ENCODE results near the gene ZNF552.
"Not testable (repeated sequence)": the region's sequence is repeated elsewhere in the genome, so short reads cannot be mapped to it uniquely, and the experiment has no call there.

Gene ZNF552

GRCh38 chr19:57819475-57820148 is 4.9 kb upstream of the ZNF552 start:
- Histone ChIP-seq H3K4me3 (ENCODE audit: low read length) (peak overlapping the region; percentile 99), H3K9me3 (ENCODE audit: control insufficient read depth, insufficient read depth, low read length) (no peaks in the 10 kb centered on the region), H3K36me3 (ENCODE audit: control insufficient read depth, insufficient read depth, low read length) (no peaks in the 10 kb centered on the region), H3K4me1 (ENCODE audit: control insufficient read depth, insufficient read depth, low read length) (peaks cover 1% of the 10 kb centered on the region; the same call in 1 of the 2 replicates), H3K27ac (ENCODE audit: low read length) (no peak overlapping the region), H3K27me3 (ENCODE audit: control insufficient read depth, insufficient read depth, low read length) (no peaks in the 10 kb centered on the region)
- DNase-seq (ENCODE audit: low read depth, low spot score): peak; percentile 89
- no CpG with 5 or more reads among the region's 44 CpGs for WGBS (ENCODE audit: insufficient coverage, insufficient read length)

DNA sequence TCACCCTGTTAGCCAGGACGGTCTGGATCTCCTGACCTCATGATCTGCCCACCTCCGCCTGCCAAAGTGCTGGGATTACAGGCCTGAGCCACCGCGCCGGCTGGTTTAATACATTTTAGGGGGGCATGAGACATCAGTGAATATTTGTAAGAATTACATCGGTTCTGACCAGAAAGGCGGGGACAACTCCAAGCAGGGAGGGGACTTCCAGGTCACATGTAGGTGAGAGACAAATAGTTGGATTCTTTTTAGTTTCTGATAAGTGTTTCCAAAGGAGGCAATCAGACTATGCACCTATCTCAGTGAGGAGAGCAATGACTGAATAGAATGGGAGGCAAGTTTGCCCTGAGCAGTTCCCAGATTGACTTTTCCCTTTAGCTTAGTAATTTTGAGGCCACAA is 3.7 kb upstream of the ZNF552 start:
- no peaks in the 10 kb centered on the region for H3K27me3 ChIP-seq (ENCODE audit: control insufficient read depth, insufficient read depth, low read length)
- H3K27ac ChIP-seq (ENCODE audit: low read length): no peak overlapping the region
- H3K36me3 ChIP-seq (ENCODE audit: control insufficient read depth, insufficient read depth, low read length): no peaks in the 10 kb centered on the region
- WGBS (ENCODE audit: insufficient coverage, insufficient read length): no CpG with 5 or more reads among the region's 7 CpGs
- no peak for DNase-seq (ENCODE audit: low read depth, low spot score)
- no peak overlapping the region for H3K4me3 ChIP-seq (ENCODE audit: low read length)
- peaks cover 1% of the 10 kb centered on the region; the same call in 1 of the 2 replicates for H3K4me1 ChIP-seq (ENCODE audit: control insufficient read depth, insufficient read depth, low read length)
- H3K9me3 ChIP-seq (ENCODE audit: control insufficient read depth, insufficient read depth, low read length): no peaks in the 10 kb centered on the region

- H3K27me3 ChIP-seq (ENCODE audit: control insufficient read depth, insufficient read depth, low read length): no peaks in the 10 kb centered on the region
- WGBS (ENCODE audit: insufficient coverage, insufficient read length): no CpG with 5 or more reads among the region's 14 CpGs
- no peaks in the 10 kb centered on the region for H3K9me3 ChIP-seq (ENCODE audit: control insufficient read depth, insufficient read depth, low read length)
- H3K4me3 ChIP-seq (ENCODE audit: low read length): no peak overlapping the region
- no peaks in the 10 kb centered on the region for H3K36me3 ChIP-seq (ENCODE audit: control insufficient read depth, insufficient read depth, low read length)
- no peak overlapping the region for H3K27ac ChIP-seq (ENCODE audit: low read length)
- H3K4me1 ChIP-seq (ENCODE audit: control insufficient read depth, insufficient read depth, low read length): peaks cover 1% of the 10 kb centered on the region; the same call in 1 of the 2 replicates
- no peak for DNase-seq (ENCODE audit: low read depth, low spot score)
These were observed 3.3 kb upstream of the ZNF552 start for GRCh38 chr19:57817976-57818375.

GRCh38 chr19:57816652-57817051 is 1.9 kb upstream of the ZNF552 start:
- no peaks in the 10 kb centered on the region for H3K27me3 ChIP-seq (ENCODE audit: control insufficient read depth, insufficient read depth, low read length)
- no CpG with 5 or more reads among the region's 7 CpGs for WGBS (ENCODE audit: insufficient coverage, insufficient read length)
- no peak for DNase-seq (ENCODE audit: low read depth, low spot score)

DNA sequence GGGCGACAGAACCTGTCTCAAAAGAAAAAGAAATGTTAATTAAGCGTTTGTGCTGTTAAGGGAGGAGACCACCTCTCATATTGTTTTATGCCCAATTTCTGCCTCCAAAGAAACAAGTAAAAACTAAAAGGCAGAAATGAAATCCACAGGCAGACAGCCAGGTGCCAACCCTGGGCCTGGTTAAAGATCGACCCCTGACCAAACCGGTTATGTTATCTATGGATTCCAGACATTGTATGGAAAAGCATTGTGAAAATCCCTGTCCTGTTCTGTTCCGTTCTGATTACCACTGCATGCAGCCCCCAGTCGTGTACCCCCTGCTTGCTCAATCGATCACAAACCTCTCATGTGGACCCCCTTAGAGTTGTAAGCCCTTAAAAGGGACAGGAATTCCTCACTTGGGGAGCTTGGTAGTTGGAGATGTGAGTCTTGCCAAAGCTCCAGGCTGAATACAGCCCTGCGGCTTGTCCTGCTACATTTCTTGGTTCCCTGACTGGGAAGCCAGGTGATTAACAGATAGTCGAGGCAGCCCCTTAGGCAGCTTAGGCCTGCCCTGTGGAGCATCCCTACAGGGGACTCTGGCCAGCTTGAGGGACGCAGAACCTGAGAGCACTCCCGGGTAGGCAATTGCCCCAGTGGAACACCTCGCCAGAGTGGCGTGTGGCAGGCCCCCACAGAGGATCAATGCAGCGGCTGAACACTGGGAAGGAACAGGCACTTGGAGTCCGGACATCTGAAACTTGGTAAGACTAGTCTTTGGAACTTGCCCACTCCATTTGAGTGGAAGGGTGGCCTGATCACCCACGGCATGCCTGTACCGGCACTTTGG is 748 bp upstream of the ZNF552 start:
- Histone ChIP-seq H3K36me3 (ENCODE audit: control insufficient read depth, insufficient read depth, low read length) (no peaks in the 10 kb centered on the region), H3K27ac (ENCODE audit: low read length) (no peak overlapping the region), H3K9me3 (ENCODE audit: control insufficient read depth, insufficient read depth, low read length) (no peaks in the 10 kb centered on the region), H3K4me1 (ENCODE audit: control insufficient read depth, insufficient read depth, low read length) (no peaks in the 10 kb centered on the region), H3K4me3 (ENCODE audit: low read length) (no peak overlapping the region), H3K27me3 (ENCODE audit: control insufficient read depth, insufficient read depth, low read length) (no peaks in the 10 kb centered on the region)
- WGBS (ENCODE audit: insufficient coverage, insufficient read length): no CpG with 5 or more reads among the region's 17 CpGs
- DNase-seq (ENCODE audit: low read depth, low spot score): no peak

More at GRCh38 chr19:57816652-57817051, 1.9 kb upstream of the ZNF552 start:
- Histone ChIP-seq H3K27ac (ENCODE audit: low read length) (no peak overlapping the region), H3K4me1 (ENCODE audit: control insufficient read depth, insufficient read depth, low read length) (peaks cover 1% of the 10 kb centered on the region; the same call in 1 of the 2 replicates), H3K4me3 (ENCODE audit: low read length) (no peak overlapping the region), H3K36me3 (ENCODE audit: control insufficient read depth, insufficient read depth, low read length) (no peaks in the 10 kb centered on the region), H3K9me3 (ENCODE audit: control insufficient read depth, insufficient read depth, low read length) (no peaks in the 10 kb centered on the region)

GRCh38 chr19:57813919-57814504 is 701 bp downstream of the ZNF552 start:
- Histone ChIP-seq H3K9me3 (ENCODE audit: control insufficient read depth, insufficient read depth, low read length) (no peaks in the 10 kb centered on the region), H3K27me3 (ENCODE audit: control insufficient read depth, insufficient read depth, low read length) (no peaks in the 10 kb centered on the region), H3K27ac (ENCODE audit: low read length) (no peak overlapping the region), H3K36me3 (ENCODE audit: control insufficient read depth, insufficient read depth, low read length) (no peaks in the 10 kb centered on the region), H3K4me1 (ENCODE audit: control insufficient read depth, insufficient read depth, low read length) (no peaks in the 10 kb centered on the region), H3K4me3 (ENCODE audit: low read length) (peak overlapping the region; percentile 85)
- no CpG with 5 or more reads among the region's 13 CpGs for WGBS (ENCODE audit: insufficient coverage, insufficient read length)
- DNase-seq (ENCODE audit: low read depth, low spot score): no peak

GRCh38 chr19:57812975-57813820 is 1.5 kb downstream of the ZNF552 start:
- not testable (repeated sequence) for H3K27ac ChIP-seq (ENCODE audit: low read length); H3K9me3 ChIP-seq (ENCODE audit: control insufficient read depth, insufficient read depth, low read length); H3K4me3 ChIP-seq (ENCODE audit: low read length); H3K27me3 ChIP-seq (ENCODE audit: control insufficient read depth, insufficient read depth, low read length); H3K4me1 ChIP-seq (ENCODE audit: control insufficient read depth, insufficient read depth, low read length); H3K36me3 ChIP-seq (ENCODE audit: control insufficient read depth, insufficient read depth, low read length); DNase-seq (ENCODE audit: low read depth, low spot score)
- WGBS (ENCODE audit: insufficient coverage, insufficient read length): no CpG with 5 or more reads among the region's 13 CpGs

DNA sequence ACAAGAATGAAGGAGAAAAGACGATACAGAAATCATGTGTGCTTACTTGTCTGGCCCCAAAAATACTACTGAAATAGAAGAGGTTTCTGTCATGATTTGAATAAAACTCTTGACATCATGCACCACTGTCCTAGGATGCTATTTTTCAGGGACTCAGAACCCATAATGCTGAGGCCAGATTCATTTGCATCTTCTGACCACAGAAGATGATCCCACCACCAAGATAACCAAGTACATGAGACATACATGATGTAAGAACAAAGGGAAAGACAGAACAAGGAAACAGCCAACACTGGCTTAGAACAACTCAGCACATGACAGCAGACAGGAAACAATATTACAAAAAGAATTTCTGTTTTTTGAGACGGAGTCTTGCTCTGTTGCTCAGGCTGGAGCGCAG is 2.5 kb downstream of the ZNF552 start:
- Histone ChIP-seq H3K36me3 (ENCODE audit: control insufficient read depth, insufficient read depth, low read length) (peaks cover 9% of the 10 kb centered on the region; the same call in 1 of the 2 replicates), H3K27ac (ENCODE audit: low read length) (no peak overlapping the region), H3K4me1 (ENCODE audit: control insufficient read depth, insufficient read depth, low read length) (no peaks in the 10 kb centered on the region), H3K4me3 (ENCODE audit: low read length) (no peak overlapping the region), H3K27me3 (ENCODE audit: control insufficient read depth, insufficient read depth, low read length) (no peaks in the 10 kb centered on the region), H3K9me3 (ENCODE audit: control insufficient read depth, insufficient read depth, low read length) (no peaks in the 10 kb centered on the region)
- DNase-seq (ENCODE audit: low read depth, low spot score): no peak
- no CpG with 5 or more reads among the region's 3 CpGs for WGBS (ENCODE audit: insufficient coverage, insufficient read length)

GRCh38 chr19:57810410-57811295 is 4.1 kb downstream of the ZNF552 start:
- not testable (repeated sequence) for H3K36me3 ChIP-seq (ENCODE audit: control insufficient read depth, insufficient read depth, low read length); H3K27me3 ChIP-seq (ENCODE audit: control insufficient read depth, insufficient read depth, low read length); H3K4me1 ChIP-seq (ENCODE audit: control insufficient read depth, insufficient read depth, low read length); H3K4me3 ChIP-seq (ENCODE audit: low read length); DNase-seq (ENCODE audit: low read depth, low spot score); H3K9me3 ChIP-seq (ENCODE audit: control insufficient read depth, insufficient read depth, low read length); H3K27ac ChIP-seq (ENCODE audit: low read length)
- WGBS (ENCODE audit: insufficient coverage, insufficient read length): no CpG with 5 or more reads among the region's 17 CpGs

All from iPS DF 6.9 (cell line).